ACHN (cell line): ENCODE results near the gene PLA2G4E.
A peak's percentile ranks its signal among the peaks of the same experiment; 100 is the strongest.

Source experiments
- DNase-seq: peaks from one replicate; pipeline ENCODE4 v3.0.0-alpha.2; 2015
- in situ Hi-C: cut with HindIII; loops from 2 replicates; pipeline ENCODE4 v1.10.0; 2017; ENCODE audit warnings: low sequenced_read_pairs, low pct_ligation_motif_present, low pct_unique_long_range_greater_than_20kb

PLA2G4E gene

DNA sequence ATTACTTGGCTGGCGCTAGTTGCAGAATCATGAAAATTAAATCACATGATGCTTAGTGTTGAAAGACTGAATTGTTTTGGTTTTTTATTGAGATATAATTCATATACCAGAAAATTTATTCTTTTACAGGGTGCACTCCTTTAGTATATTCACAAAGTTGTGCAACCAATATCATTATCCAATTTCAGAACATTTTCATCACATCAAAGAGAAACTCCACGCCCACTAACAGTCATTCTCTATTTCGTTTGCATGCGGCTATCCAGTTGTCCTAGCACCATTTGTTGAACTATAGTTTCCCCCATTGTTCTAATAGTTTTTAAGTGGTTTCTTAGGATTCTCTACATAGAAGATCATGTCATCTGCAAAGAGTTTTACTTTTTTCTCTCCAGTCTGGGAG, 52.1 kb downstream of the PLA2G4E start:
- in situ Hi-C loops: no loop called here
- DNase-seq: no peak

DNA sequence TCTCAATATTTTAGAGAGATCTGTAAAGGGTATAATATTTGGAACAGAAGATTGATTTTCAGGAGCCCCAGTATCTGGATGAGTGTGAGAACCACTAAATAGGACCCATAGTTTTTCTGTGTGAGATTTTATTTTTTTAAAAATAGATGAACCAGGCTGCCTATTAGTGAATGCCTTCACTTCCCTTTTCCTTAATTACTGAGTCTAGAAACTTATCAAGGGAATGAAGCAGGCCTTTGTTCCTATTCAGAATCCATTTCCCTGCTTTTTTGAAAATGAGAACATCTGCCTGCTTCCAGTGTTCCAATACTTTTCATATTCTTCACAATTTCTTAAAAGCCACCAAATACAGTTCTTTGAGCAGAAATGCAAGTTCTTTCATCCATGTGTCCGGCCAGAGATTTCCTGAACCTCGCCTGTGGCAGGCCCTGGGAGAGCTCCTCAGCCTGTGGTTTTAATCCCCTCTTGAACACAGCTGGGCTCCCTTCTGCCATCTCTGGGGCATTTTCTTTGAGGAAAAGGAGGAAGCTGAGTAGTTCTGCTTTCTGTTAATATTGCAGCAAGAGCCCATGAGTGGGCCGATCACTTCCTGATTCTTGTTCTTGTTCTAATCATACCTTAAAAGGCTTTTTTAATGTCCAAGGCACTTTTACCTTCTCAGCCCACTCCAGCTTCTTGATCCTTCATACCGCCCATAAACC, 53.2 kb downstream of the PLA2G4E start:
- in situ Hi-C loops: no loop called here
- DNase-seq: no peak

DNA sequence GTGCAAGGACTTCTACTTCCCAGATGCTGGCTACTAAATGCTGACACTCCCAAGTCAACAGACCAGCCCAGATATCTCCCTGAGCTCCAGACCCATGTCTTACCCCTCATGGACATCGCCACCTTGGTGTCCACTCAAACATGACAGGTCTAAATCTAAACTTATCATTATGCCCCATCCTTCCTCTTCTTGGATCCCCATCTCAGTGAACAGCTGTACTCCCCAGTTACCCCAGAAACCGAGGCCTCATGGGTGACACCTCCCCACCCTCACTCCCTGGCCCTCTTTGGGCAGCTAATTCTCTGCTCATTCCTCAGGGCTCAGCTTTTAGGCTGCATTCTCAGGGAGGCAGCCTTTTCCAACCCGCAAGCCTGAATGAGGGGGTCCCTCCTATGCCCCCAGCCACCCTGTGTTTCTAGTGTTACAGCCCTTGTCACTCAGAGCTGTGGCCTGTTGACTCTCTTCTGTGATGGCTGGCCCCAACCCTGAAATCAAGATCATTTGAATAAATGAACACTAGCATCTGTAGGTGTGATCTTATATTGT, 53.8 kb downstream of the PLA2G4E start:
- no peak for DNase-seq
- in situ Hi-C loops: no loop called here

DNA sequence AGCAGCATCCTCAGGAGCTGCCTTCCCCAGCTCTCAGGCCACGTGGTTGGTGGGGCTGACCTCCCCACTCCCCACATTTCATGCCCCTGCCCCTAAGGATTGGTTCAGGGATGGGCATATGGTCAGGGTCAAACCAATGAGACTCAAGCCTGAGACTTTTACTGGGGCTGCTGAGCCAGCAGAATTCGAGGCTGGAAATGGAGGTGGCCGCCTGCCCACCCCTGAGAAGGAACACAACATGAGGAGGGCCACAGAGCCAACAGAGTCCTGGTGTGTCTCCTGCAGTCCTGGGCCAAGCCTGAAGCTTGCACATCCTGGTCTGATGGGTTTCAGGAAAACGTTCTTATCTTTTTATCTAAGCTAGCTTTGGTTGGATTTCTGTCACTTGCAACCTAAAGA, 54.4 kb downstream of the PLA2G4E start:
- no peak for DNase-seq
- in situ Hi-C loops: no loop called here

DNA sequence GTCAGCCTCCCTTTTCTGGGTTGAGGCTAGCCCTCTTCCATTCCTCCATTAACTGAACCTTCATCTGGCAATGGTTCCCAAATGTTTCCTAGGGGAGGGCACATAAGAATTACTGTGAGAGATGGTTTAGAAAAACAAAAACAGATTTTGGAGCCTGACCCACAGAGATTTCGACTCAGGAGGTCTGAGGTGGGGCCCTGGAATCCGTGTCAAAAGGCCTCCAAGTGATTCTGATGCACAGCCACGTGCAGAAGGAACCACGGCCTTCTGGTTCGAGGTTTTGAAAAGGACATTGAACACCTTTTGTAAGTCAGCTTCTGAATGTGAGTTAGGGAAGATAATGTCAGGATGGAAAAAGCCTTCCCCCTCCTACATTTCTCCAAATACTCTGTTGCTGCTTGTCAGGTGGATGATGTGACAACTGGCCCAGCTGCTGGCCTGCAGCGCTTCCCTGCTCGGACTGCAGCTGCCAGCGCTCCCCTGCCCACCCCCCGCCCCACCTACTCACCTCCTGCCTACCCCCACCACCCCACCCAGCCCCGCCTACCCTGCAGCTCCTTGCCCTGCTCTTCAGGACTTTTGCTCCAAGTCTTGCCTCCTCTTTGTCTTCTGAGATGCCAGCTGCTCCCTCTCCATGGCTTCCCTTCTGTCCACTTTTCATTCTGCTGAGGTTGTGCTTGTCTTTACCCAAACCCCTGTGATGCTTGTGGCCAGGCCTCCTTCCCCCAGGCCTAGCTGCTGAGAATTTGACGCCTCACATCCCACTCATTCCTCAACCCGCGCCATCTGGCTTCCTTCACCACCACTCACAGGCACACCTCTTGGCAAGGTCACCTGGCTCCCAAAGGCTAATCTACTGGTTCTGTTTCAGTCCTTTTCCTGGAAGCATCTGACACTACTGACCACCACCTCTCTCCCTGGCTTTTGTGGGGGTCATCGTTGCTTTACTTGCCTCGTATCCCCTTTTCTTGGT, 55.1 kb downstream of the PLA2G4E start:
- in situ Hi-C loops: no loop called here
- DNase-seq: no peak

DNA sequence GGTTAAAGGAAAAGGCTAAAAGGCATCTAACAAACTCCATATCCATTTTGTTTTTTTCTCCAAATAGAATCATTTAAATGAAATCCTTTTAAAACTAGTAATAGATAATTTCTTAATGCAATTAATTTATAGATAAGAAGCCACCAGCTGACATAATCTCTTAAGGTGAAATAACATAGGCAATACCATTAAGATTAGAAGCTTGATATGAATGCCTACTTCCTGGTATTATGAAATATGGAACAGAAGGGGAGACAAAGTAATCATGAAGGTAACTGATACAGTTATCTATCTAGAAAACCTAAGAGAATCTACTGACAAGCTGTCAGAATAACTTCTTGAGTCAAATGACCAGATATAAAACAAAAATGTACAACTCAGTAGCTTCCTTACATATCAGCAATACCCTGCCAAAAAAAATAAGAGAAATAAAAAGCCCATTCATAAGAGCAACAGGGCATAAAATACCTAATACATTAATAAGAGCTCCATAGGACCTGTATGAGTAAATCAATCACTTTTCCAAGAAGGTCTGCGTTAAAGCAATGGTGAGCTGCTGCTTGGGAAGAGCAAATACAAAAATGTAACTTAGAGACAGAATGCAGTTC, 59.1 kb downstream of the PLA2G4E start:
- no peak for DNase-seq
- in situ Hi-C loops: no loop called here

DNA sequence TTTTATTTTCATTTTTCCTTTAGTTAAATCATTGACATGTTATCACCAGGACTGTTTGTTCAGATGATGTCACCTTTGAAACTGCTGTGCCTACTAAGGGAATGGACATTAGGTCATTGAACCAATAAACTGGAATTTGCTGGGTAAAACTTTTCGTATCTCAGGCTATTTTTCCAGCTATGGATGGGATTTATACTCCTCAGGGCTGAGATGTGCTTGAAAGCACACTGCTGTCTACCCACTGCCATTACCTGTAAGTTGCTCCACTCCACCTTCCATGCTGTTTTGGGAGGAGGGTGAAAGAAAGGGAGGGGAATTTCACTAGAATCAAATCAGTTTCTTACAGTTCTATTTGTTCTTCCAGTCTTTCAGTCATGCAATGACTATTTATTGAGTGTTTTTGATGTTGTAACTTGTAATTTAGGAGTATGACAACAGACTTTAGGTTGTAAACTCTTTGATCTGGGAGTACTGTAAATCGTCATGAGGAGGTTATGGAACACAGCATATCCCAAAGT, 59.8 kb downstream of the PLA2G4E start:
- in situ Hi-C loops: no loop called here
- DNase-seq: peak; percentile 30

DNA sequence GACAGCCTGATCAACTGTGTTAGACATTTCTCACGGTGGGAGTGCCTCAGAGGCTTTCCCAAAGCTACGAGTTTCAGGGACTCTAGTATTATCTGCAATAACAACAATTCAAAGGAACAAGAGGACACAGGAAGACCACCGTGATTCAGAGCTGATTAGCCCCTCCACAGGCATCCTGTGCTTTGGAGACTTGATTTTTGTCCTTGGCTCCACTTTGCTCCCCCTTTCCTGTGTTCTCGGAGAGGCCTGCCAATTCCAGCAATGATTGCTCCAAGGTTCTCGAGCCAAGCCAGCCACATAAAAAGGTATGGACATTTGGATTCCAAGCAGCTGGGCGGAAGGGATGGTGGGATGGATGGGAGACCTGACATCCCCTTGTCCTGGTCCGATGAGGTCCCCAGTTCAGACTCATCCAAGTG, 62.8 kb downstream of the PLA2G4E start:
- in situ Hi-C loops: no loop called here

DNA sequence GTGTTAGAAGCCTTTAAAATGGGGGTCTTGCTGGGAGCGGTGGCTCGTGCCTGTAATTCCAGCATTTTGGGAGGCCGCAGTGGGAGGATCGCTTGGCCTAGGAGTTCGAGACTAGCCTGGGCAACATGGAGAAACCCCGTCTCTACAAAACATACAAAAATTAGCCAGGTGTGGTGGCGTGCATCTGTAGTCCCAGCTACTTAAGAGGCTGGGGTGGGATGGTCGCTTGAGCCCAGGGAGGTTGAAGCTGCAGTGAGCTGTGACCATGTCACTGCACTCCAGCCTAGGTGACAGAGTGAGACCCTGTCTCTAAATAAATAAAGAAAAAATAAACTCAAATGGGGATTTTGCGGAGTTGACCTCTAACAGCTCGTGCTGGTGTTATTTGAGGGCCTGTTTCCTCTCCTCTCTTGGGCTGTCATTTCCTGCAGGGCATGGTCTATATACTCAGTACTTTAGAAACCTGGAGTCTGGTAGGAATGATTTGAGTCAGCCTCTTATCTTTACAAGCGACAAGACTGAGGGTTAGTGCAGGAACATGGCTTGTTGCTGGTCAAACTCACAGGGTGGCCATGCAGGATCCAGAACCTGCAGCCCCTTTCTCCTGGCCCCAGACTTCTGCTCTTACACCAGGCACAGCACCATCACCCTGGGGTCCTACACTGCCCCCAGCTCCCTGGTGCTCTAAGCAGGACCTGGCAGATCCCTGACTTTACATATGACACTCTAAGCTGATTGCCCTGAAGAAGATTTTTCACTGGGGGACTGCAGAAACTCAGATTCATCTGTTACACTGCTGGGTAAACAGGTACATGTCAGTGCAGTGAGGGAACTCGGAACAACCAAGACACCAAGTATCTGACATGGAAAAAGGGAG, 63.6 kb downstream of the PLA2G4E start:
- no peak for DNase-seq
- in situ Hi-C loops: no loop called here

More for the DNA sequence above, 62.8 kb downstream of the PLA2G4E start:
- no peak for DNase-seq

DNA sequence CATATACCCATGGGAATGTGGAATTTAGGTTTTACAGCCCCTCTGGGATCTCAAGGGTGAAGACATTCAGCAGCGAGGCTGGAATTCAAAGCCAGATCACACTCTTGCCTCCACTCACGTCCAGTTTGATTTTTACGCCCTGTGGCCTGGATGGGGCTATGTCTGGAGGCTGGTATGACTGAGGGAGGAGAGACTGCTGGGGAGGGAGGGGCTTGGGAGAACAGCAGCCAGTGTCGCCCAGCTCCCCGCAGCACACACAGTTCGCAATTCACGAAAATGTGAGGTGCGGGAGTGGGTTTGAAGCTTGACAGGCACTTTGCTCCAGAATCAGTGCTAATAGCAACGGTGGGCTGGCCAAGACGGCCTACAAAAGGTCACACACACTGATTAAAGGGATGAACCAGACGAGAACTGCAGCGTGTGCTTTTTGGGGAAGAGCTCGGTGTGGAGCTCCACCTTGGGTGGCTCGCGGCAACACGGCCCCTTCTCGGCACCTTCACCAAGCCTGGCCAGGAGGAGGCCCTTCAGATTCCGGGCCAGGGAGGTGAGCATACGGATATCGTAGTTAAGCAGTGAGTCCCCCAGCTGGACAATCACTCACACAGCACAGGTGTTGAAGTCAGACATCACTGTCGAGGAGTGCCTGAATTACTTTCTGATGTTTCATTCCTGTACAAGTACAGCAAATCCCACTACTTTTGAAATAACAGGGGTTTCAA, 64.9 kb downstream of the PLA2G4E start:
- in situ Hi-C loops: no loop called here
- no peak for DNase-seq

DNA sequence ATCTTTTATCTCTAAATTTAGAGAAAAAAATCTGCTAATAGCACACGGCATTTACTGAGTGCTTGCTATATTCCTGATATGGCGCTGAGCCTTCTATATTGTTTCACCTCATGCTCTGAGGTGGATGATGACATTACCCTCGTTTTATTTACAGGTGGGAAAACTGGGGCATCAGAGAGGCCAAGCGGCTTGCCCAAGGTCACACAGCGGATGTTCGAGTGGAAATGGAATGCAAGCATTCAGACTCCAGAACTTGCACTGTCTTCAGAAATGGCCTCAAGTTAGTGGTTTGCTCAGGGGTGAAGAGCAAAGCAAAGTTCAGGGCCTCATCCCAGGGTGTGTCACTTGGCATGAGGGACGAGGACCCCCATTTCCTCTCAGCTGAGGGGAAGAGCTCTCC, 65.7 kb downstream of the PLA2G4E start:
- in situ Hi-C loops: no loop called here
- DNase-seq: no peak

DNA sequence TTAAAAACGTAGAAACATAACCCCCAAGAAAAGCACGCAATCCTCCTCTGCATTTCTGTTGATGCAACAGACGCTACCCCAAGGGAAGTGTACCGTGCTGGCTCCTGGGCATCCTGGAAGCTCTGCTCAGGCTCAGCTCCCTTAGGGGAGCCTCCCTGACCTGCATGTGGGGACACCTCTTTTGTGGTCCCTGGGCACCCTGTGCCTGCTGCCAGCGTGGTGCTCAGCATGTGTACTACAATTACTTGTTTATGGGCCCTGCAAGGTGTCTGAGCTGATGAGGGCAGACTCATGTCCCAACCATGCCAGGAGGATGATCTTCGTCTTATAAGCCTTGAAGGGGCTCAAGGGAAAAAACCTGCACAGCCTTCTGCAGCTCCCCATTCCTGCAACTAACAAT, 66.8 kb downstream of the PLA2G4E start:
- DNase-seq: no peak
- in situ Hi-C loops: no loop called here

DNA sequence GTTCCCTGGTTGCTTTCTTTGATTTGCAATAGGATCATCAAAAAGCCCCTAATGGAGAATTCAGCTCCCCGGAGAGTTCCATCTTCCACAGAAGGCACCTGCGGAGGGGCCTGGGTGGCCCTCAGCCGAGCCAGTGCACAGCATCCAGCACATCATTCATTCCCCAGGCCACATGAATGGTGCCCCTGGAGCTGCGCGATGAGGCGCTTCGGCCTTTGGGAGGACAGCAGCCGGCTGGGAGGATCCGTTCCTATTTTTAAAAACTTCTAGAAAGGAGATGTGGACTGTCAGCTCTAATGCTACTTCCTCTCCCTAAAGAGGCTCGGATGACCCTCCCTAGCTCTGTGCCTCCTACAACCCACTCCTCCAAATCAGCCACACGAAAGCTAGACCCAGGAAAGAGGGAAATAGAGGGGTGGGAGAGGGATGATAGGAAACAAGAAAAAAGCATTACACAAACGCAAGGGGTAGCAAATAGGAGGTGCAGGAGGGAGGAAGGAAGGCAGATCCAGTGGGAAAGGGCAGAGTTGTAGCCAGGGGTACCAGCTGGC, 68.8 kb downstream of the PLA2G4E start:
- in situ Hi-C loops: no loop called here
- DNase-seq: no peak

DNA sequence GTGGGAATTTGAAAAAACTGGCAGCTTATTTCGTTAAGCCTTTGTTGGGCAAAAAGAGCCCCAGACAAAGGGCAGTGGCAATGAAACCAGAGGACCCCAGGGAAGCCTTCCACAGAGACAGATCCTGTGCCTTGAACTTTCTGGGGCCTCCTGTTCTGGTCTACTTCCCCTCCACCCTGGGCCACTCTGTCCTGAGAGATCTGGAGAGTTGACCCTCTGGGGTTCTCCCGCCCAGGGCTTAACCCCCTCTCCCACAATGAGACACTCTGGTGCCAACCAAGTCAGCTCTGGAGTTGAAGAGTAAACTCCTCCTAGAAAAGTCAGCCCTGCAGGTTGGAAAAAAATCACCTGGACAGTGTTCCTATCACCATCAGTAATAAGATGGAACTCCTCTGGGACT, 69.3 kb downstream of the PLA2G4E start:
- in situ Hi-C loops: no loop called here
- no peak for DNase-seq

DNA sequence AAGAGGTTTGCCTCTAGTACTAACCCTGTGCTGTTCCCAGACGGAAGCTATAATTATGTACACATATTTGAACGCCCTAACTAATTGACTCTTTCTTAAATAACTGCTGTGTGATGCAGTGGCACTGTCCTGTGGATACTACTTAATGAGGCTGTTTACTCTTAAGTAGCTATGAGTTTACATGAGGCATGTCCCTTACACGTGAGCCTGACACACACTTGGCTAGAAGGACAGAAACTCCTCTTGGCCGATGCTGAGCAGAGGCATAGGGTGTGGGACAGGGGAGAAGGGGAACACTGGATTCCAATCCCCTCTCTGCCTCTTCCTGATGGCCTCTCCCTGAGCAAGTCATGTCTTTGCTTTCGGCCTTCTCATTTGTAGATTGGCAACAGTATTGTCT, 70.4 kb downstream of the PLA2G4E start:
- DNase-seq: no peak
- in situ Hi-C loops: no loop called here

DNA sequence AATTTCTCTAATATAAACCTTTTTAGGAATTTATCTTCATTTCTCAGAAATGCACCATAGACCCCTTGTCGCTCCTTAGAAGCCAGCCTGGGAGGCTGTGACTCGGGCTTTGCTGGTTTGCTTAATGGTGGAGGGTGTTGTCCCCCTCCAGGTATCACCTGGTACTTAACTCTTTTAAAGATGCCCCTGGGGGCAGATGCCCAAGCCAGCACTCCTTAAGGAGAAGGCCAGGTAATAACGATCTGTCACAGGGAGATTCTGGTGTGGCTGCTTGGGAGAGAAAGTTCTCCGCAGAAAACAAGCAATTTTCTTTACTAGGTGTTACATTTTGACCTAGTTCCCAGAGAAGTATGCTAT, 70.7 kb downstream of the PLA2G4E start:
- DNase-seq: no peak
- in situ Hi-C loops: no loop called here

DNA sequence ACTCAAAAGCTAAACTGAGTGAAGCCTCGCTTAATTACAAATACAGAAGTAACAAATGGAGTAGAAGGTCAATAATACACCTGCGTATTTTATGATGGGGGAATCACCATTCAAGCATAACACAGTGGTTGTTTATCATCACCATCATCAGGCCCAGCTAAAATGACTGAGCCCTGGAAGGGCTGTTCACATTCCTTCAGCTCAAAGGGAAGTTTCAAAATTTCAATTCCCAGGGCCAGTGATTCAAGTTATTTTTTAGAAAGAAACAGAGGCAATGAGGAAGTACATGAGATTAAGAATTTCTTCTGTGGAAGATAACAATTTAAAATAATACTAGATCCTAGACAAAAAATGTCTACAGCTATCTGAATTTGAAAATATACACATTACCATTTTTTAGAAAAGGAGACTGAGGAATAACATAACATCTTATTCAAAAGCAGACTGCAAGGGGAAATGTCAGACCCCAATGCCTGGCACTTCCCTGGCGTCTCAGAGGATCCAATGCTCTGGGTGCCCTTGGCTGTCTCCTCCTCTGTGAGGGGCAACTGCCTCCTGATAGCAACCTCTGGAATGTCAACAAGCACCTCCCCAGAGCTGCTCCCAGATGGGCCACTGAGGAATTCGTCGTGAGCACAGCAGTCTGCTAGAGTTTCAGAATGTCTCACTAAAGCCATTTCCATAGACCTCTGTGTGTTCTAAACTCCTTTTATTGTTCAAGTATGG, 71.3 kb downstream of the PLA2G4E start:
- in situ Hi-C loops: no loop called here
- no peak for DNase-seq
